CD4-positive, alpha-beta T cell treated with Interleukin-17A for 4 hours (primary cell): Measurements from ENCODE around the gene GHDC.
A peak's percentile ranks its signal among the peaks of the same experiment; 100 is the strongest.
"Not testable (repeated sequence)": the region's sequence is repeated elsewhere in the genome, so short reads cannot be mapped to it uniquely, and the experiment has no call there.

Source experiments
- DNase-seq: peaks from one replicate; pipeline ENCODE4 v3.0.0-alpha.2; 2020; ENCODE audit warnings: mixed read lengths

The GHDC gene

GRCh38 chr17:42202159-42202558 is 7.9 kb upstream of the GHDC start:
- no peak for DNase-seq

DNA sequence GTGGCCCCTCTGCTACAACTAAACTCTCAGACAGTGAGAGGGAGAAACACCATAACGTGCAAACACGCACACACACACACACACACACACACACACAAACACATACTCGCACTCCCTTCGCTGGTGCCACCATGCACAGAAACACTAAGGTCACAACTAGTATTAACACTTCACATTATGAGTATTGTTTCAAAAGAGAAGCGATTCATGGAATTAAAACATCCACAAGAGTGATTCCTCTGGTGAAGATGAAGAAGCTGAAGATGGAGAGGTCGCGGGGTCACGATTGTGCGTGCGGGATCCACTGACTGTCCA is 7.1 kb upstream of the GHDC start:
- no peak for DNase-seq

- DNase-seq: no peak
These were observed 6.6 kb upstream of the GHDC start for GRCh38 chr17:42200706-42201457.

DNA sequence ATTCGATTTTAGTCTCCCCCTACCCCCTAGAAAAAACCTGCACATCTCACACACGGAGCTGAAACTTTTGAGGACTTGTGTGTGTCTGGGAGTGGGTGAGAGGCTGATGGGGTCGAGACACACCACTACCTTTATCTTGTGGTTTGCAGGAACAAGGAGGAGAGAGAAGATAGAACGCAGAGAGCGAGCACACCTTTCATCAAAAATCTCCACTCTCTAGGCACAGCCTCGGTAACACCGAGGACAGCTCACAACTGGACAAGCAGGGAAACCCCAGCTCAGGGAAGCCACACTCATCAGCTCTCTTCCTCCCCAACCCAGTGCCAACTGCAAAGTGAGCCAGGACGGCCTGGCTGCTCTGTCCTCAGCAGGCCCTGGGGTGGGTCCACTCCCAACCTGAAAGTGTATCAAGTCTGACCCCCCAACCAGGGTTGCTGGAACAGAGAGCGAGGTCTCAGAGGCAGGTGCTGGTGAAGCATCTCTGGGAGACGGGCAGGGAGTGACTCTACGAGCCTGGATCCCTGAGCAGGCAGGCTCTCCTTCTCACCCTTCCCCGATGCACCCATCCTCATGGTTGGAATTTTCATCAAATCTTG is 5.2 kb upstream of the GHDC start:
- no peak for DNase-seq

DNA sequence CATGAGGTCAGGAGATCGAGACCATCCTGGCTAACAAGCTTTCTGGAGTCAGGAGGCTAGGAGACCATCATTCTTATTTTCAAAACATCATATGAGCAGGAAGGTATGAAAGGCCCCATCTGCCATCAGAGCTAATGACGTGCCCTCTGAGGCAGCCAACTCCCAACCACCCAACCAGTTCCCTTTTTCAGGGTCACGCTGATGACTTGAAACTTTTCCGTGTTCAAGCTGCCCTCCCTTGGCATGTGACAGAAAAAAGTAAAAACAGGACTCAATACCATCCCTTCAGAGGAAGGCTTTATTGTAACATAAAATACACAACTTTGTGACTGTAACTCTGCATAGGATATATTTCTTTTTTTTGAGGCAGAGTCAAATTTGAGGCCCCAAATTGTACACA is 4.6 kb upstream of the GHDC start:
- DNase-seq: no peak

DNA sequence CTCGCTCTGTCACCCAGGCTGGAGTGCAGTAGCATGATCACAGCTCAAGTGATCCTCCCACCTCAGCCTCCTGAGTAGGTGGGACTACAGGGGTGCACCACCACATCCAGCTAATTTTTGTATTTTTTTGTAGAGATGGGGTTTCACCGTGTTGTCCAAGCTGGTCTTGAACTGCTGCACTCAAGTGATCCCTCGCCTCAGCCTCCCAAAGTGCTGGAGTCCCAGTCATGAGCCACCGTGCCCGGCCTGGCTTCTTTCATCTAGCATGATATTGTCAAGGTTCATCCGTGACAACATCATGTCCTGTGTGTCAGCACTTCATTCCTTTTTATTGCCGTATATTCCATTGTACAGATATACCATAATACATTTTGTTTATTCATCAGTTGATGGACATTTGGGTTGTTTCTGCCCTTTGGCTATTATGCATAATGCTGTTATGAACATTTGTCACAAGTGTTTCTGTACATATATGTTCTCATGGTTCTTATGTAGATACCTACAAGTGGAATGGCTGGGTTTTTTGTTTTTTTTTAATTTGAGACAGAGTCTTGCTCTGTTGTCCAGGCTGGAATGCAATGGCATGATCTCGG is 3.4 kb upstream of the GHDC start:
- no peak for DNase-seq

DNA sequence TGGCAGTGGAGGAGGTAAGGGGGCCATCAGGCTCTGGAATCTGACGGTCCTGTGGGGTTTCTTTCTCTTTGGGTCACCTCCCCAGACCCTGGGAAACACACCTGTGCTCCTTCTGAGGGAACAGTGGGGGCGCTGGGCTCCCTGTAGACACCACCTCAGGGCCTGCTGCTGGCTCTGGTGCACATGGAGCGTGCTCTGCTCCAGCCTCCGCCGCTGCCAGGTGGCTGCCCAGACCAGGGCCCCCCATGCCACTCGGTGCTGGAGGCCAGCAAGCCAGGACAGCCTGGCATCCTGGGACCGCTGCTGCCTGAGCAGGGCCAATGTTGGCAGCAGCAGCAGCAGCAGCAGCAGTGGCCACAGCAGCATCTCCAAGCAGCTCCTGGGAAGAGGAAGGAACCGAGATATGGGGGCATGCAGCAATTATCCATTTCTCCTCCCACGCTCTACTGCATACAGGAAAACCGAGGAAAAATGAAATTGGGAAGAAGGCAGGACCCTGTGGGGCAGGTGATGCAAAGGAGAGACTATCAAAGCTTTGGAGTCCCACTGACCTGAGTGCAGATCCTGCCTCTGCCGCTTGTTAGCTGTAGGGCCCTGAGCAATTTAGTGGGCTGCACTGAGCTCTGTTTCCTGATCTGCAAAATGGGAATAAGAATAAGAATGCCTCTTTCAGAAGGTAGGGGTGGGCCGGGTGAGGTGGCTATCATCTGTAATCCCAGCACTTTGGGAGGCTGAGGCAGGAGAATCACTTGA is 902 bp downstream of the GHDC start:
- no peak for DNase-seq

GRCh38 chr17:42192189-42193126 is 1.8 kb downstream of the GHDC start:
- DNase-seq: no peak

GRCh38 chr17:42191275-42191608 is 3.1 kb downstream of the GHDC start:
- DNase-seq: no peak

DNA sequence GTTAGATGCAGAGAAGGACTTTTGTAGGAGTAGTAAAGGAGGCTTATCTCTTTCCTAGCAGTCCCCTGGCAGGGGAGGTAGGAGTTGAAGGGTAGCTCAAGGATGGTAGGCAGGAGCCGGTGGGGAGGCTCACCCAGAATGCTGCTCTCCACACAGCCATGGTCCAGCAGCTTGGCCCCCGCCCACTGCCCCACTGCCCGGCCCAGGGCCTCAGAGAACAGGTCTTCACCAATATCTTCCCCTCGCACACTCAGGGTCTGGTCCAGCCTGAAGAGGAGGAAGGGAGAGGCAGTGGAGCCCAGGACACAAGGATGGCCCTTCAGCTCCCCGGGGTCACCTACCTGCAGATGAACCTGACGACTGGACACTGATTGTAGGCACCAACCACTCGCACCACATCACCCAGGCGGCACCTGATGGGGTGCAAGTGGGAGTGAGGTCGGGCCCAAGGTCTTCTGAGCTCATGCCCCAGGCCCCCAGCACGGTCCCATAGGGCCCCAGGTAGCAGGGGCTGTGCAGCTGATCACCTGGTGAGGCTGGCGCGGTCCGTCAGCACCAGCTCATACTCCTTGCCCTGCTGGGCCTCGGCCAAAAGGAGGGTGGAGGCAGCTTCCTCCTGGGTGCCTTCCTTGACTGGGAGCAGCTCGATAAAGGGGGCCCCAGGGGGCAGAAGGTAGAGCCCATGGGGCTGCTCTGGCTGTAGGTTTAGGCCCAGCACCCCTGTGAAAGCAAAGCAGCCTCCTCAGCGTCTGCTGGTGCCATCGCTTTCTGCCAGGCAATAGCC is 3.6 kb downstream of the GHDC start:
- DNase-seq: no peak

GRCh38 chr17:42189651-42189965 is 4.7 kb downstream of the GHDC start:
- DNase-seq: no peak

GRCh38 chr17:42188749-42189650 is 5.3 kb downstream of the GHDC start:
- DNase-seq: no peak

- no peak for DNase-seq
These were observed 6.5 kb downstream of the GHDC start for GRCh38 chr17:42187833-42188232.

- DNase-seq: not testable (repeated sequence)
These were observed 8.1 kb downstream of the GHDC start for GRCh38 chr17:42186191-42186590.

GRCh38 chr17:42185621-42185930 is 8.7 kb downstream of the GHDC start:
- DNase-seq: no peak

GRCh38 chr17:42184713-42185620 is 9.3 kb downstream of the GHDC start, which contains the start of gene HCRT:
TSS of gene HCRT (minus strand) at chr17:42185452. CDS start at chr17:42185365, 87 bp downstream.
- peak; percentile 20 for DNase-seq

DNA sequence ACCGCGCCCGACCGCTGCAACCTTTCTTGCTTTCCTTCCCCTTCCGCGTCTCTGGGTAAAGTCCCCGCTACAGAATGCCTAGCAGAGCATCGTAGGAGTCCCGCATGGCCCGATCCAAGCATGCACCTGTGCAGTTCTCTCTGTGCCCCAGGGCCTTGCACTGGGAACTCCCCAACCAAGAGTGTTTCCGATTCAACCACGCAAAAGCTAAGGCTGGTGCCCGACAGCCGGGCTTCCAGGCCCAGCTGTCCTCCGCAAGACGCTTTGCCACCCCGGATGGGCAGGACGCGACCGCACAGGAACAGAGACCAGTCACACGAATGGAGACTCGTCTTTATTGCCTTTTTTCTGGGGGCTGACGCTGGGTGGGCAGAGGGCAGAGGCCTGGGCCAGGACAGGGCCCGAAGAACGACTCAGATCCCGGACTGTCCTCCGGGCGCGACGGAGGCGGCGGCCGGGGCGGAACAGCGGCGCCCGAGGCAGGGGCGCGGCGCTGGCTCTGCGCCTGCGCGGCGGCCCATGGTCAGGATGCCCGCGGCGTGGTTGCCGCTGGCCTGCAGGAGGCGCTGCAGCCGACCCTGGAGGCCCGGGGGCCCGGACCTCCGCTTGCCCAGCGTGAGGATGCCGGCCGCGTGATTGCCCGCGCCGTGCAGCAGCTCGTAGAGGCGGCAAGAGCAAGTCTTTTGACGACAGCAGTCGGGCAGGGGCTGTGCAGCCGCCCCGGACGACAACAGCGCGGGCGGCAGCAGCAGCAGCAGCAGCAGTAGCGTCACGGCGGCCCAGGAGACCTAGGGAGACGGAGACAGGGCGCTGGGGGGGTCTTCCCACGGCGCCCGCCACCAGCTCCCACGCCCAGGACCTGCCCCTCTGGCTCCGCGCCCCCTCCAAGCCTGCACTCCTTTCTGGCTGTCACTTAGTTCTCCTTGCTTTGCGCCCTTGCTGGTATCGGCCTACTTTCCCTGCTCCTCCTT is 10.3 kb downstream of the GHDC start:
- peak; percentile 85 for DNase-seq

- no peak for DNase-seq
These were observed 11.2 kb downstream of the GHDC start for GRCh38 chr17:42182927-42183734.
